Psoas muscle (tissue), 8 donors: ENCODE results near the gene XRCC3. TPM values are rescaled to one million over a fixed set of nuclear protein-coding genes. Genes with fewer than 3 reads are reported as not detected.
A peak's percentile ranks its signal among the peaks of the same experiment; 100 is the strongest.

Source experiments
- ATAC-seq, 4 donors: fragments of 200-7000 bp; cut with Tn5 transposase; one replicate each; pipeline ENCODE4 v1.9.1; 2020; ENCODE audit warnings: moderate library complexity in 3 of 4, mild to moderate bottlenecking in 2 of 4
- DNase-seq, 2 donors: peaks; one replicate each; pipeline ENCODE4 v3.0.0-alpha.2; 2020
- H3K27ac ChIP-seq: fragments of 200-600 bp; one replicate; pipeline ENCODE4 v1.8.0; 2022
- H3K27me3 ChIP-seq, 3 donors: fragments of 200-600 bp in 1 of 3; one replicate each; pipeline versions ENCODE4 v1.6.1 to v1.8.0; 2013 to 2022; ENCODE audit warnings: low read length in 2 of 3, mild to moderate bottlenecking in 2 of 3, moderate library complexity in 1 of 3; ENCODE audit not compliant: insufficient read depth in 3 of 3
- H3K36me3 ChIP-seq, 2 donors: fragments of 200-600 bp in 1 of 2; one replicate each; pipeline versions ENCODE4 v1.6.1 to v1.8.0; 2013 to 2022; ENCODE audit warnings: low read depth in 1 of 2, mild to moderate bottlenecking in 1 of 2, moderate library complexity in 1 of 2; ENCODE audit not compliant: insufficient read depth in 1 of 2
- H3K4me1 ChIP-seq: fragments of 200-600 bp; one replicate; pipeline ENCODE4 v1.8.0; 2022
- H3K4me3 ChIP-seq: fragments of 200-600 bp; one replicate; pipeline ENCODE4 v1.8.0; 2022; ENCODE audit warnings: mild to moderate bottlenecking
- H3K9me3 ChIP-seq: fragments of 200-600 bp; one replicate; pipeline ENCODE4 v1.8.0; 2022
- WGBS, 3 donors: extraction: QIAGEN DNeasy Blood & Tissue Kit; methylation state at CpG; one replicate each; pipeline versions ENCODE4 v1.1.6 to v1.1.7; 2013; 5-methylcytosine and 5-hydroxymethylcytosine counted together
- intact Hi-C, 2 donors: fragments of 100-400 bp; cut with DNase I; formaldehyde crosslinking; loops; one replicate each; pipeline versions ENCODE4 v1.11.0 to v1.14.2; 2022
- polyA plus RNA-seq, 3 donors: library from polyadenylated mRNA; stranded (reverse); fragments of 200-250 nt; gene quantifications; one replicate each; pipeline ENCODE4 v1.2.3, GENCODE V29; 2013
- total RNA-seq, 4 donors: library from RNA; stranded (reverse); fragmentation: NEBNext Ultra II Directional in 2 of 4; extraction: Animal tissue kit (Norgen Biotek cat#: 25700) in 2 of 4; gene quantifications; one replicate each; pipeline versions ENCODE4 v1.2.1 to v1.2.4, GENCODE V29; 2021 to 2023
- TF ChIP-seq, protein P1 (sequence below): fragments of 200-600 bp; IDR thresholded peaks from one replicate; pipeline ENCODE4 v1.8.0; 2022; ENCODE audit warnings: antibody characterized with exemption
- donor health status: healthy with polysubstance abuse.
- donor health status: DM: no; HTN: no; CAD: no; lungs with moderate emphysema.
- donor health status: Bipolar disorder and iron deficiency.
- donor health status: healthy.
- donor health status: DM: yes; HTN: yes; CAD: no.
- donor health status: DM: no; HTN: no; CAD: no.
- donor health status: DM: no; HTN: no; CAD: no.
- donor health status: DM: yes; HTN: yes; CAD: no.

XRCC3 gene
- total and polyA plus RNA-seq, 7 donors: 1.00 to 2.5 (median 1.6) TPM

DNA sequence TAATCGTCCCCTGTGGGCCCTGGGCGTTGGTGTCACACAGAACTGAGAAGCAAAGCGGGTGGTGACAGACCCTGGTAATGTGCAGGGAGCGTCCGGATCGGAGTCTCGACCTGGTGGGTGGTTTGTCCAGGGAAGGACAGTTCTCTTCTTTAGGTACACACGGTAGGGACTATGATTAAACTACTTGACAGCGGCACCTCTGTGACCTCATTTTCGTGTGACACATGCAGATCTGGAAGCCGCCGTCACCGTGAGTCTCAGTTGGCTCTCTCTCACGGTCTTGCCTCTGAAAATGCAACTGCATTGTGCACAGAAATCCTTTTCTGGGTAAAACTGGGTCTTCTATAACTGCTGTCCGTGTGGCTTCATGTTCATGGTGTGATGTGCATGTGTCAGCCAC, 32.1 kb downstream of the XRCC3 start:
- Histone ChIP-seq H3K4me3 (no peak overlapping the region), H3K36me3 (peaks cover 27 to 100% of the 10 kb centered on the region in 2 donors), H3K9me3 (no peaks in the 10 kb centered on the region), H3K27me3 (no peaks in the 10 kb centered on the region), H3K27ac (no peak overlapping the region), H3K4me1 (peaks cover 23% of the 10 kb centered on the region)
- ATAC-seq (no peak), DNase-seq (no peak)
- 76 to 80% (median 78%) methylated on average over 15 of the region's 15 CpGs for WGBS, 3 donors
- TF ChIP-seq, protein P1, sequence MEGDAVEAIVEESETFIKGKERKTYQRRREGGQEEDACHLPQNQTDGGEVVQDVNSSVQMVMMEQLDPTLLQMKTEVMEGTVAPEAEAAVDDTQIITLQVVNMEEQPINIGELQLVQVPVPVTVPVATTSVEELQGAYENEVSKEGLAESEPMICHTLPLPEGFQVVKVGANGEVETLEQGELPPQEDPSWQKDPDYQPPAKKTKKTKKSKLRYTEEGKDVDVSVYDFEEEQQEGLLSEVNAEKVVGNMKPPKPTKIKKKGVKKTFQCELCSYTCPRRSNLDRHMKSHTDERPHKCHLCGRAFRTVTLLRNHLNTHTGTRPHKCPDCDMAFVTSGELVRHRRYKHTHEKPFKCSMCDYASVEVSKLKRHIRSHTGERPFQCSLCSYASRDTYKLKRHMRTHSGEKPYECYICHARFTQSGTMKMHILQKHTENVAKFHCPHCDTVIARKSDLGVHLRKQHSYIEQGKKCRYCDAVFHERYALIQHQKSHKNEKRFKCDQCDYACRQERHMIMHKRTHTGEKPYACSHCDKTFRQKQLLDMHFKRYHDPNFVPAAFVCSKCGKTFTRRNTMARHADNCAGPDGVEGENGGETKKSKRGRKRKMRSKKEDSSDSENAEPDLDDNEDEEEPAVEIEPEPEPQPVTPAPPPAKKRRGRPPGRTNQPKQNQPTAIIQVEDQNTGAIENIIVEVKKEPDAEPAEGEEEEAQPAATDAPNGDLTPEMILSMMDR: no peak
- intact Hi-C loops: no loop called here

DNA sequence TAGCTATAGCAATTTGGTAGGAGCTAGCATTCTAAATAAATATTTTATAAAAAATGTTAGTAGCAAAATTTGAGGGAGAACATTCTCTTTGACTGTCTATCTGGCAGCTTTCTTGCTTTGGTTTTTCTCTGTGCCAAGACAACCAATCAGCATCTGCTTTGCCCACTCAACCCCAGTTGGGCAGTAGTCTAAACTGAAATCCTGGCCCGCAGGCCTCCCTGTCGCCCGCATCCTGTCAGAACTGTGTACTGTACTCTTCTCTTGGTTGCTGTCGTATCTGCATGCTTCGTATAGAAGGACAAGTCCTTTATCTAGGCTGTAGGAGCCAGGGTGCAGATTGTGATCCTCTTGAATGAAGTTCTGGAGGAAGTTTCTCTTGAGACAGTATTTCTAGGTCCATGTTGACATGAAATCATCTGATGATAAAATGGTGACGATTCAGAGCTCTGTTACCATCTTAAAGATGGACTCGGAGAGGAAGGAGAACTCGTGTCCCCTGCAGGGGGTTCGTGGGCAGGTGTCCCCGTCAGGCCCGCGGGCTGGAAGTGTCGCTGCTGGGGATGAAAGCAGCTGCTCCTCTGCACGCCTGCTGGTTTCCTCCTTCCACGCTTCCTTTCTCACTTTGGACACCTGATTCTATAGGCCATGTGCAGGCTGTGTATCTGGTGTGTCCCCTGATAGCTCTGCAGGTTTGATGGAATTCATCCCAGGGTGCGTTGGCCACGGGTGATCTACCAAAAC, 34.6 kb downstream of the XRCC3 start:
- DNase-seq (no peak), ATAC-seq (no peak)
- Histone ChIP-seq H3K4me3 (no peak overlapping the region), H3K36me3 (peaks cover 26 to 100% of the 10 kb centered on the region in 2 donors), H3K9me3 (no peaks in the 10 kb centered on the region), H3K27me3 (no peaks in the 10 kb centered on the region), H3K27ac (no peak overlapping the region), H3K4me1 (peaks cover 21% of the 10 kb centered on the region)
- WGBS, 3 donors: 76 to 90% (median 81%) methylated on average over 17 of the region's 17 CpGs
- TF ChIP-seq, protein P1: no peak
- intact Hi-C loops: no loop called here

DNA sequence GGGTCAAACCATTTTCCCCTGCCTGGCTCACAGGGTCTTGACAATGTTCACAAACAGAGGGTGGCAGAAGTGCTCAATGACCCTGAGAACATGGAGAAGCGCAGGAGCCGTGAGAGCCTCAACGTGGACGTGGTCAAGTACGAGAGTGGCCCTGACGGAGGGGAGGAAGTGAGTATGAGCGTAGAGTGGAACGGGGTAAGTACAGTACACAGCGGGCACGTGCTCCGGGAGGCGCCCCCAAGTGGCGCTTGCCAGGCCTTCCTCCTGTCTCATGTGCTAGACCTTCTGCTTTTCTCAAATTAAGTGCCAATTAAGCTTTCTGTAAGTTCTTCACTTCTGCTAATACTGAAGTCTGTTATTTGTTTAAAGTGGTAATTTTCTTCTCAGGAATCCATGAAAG, 35.9 kb downstream of the XRCC3 start:
- peak in 3 of 4 donors; percentile 40 to 57 (median 57) for ATAC-seq
- intact Hi-C loops: no loop called here
- no peak overlapping the region for H3K27ac ChIP-seq
- no peaks in the 10 kb centered on the region for H3K9me3 ChIP-seq
- H3K4me1 ChIP-seq: peaks cover 8% of the 10 kb centered on the region
- peak in 1 of 2 donors; percentile 67 for DNase-seq
- no peak overlapping the region for H3K4me3 ChIP-seq
- 62 to 65% (median 62%) methylated on average over 13 of the region's 13 CpGs for WGBS, 3 donors
- H3K27me3 ChIP-seq: no peaks in the 10 kb centered on the region
- H3K36me3 ChIP-seq: peaks cover 32 to 100% of the 10 kb centered on the region in 2 donors
- TF ChIP-seq, protein P1: peak; percentile 25

DNA sequence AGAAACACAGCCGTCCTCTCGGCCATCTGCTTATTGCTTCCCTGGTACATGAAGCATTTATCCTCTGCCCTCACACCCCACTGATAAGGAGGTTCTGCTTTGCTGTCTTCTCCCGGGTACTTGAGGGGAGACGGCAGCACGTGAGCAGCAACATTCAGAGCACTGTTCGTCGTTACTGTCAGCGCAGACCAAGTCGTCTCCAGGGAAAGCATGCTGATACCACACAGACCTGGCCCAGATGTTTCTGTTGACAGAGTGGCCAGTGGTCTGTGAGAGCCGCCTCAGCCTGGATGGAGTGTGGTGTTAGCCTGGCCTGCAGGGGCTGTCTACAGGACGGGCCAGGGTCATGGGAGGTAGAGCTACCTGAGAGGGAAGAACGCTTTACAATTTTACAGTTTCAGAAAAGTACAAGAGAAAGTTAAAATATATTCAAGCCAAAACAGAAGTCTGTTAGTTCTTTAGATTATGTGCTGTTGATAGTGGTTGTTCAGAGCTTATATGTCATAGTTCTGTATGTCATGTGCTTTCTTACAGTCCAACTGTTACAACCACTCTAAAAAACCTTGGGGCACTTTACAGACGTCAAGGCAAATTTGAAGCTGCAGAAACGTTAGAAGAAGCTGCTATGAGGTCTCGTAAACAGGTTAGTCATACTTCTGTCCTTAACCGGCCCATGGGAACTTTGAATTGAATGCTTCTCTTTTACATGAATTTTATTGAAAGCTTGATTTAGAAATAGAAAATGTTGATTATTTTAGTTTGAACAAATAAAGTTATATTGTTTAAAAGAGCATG, 38.2 kb downstream of the XRCC3 start:
- ATAC-seq: no peak
- TF ChIP-seq, protein P1: no peak
- Histone ChIP-seq H3K27ac (no peak overlapping the region), H3K4me3 (no peak overlapping the region), H3K36me3 (peaks cover 33 to 100% of the 10 kb centered on the region in 2 donors), H3K9me3 (no peaks in the 10 kb centered on the region), H3K4me1 (no peaks in the 10 kb centered on the region), H3K27me3 (no peaks in the 10 kb centered on the region)
- intact Hi-C loops: no loop called here
- WGBS, 3 donors: 80 to 90% (median 85%) methylated on average over 16 of the region's 16 CpGs
- no peak for DNase-seq
